ENCODE measurements around the gene CD2AP.

The CD2AP gene

GRCh38 chr6:47655719-47656595 lies 178.4 kb downstream of the CD2AP start:
- DNase-seq (ENCODE audit: low read depth): no peak
- TF ChIP-seq CTCF (conservative IDR thresholded peaks at IDR 0.05; ENCODE audit: low read depth, low read length): no peak
- no peak overlapping the region for H3K4me3 ChIP-seq (ENCODE audit: low read depth, low read length)

GRCh38 chr6:47661960-47662359 lies 184.4 kb downstream of the CD2AP start:
- no peak overlapping the region for H3K4me3 ChIP-seq (ENCODE audit: low read depth, low read length)
- no peak for TF ChIP-seq CTCF (conservative IDR thresholded peaks at IDR 0.05; ENCODE audit: low read depth, low read length)

GRCh38 chr6:47663462-47664216 lies 186.1 kb downstream of the CD2AP start:
- no peak overlapping the region for H3K4me3 ChIP-seq (ENCODE audit: low read depth, low read length)
- DNase-seq (ENCODE audit: low read depth): no peak
- no peak for TF ChIP-seq CTCF (conservative IDR thresholded peaks at IDR 0.05; ENCODE audit: low read depth, low read length)

More at GRCh38 chr6:47661960-47662359, 184.4 kb downstream of the CD2AP start:
- DNase-seq (ENCODE audit: low read depth): no peak

- TF ChIP-seq CTCF (conservative IDR thresholded peaks at IDR 0.05; ENCODE audit: low read depth, low read length): no peak
These were observed 187.5 kb downstream of the CD2AP start for GRCh38 chr6:47665112-47665511.

GRCh38 chr6:47669684-47670513 lies 192.3 kb downstream of the CD2AP start:
- DNase-seq (ENCODE audit: low read depth): peak; percentile 39
- no peak for TF ChIP-seq CTCF (conservative IDR thresholded peaks at IDR 0.05; ENCODE audit: low read depth, low read length)
- no peak overlapping the region for H3K4me3 ChIP-seq (ENCODE audit: low read depth, low read length)

More at GRCh38 chr6:47665112-47665511, 187.5 kb downstream of the CD2AP start:
- DNase-seq (ENCODE audit: low read depth): no peak
- no peak overlapping the region for H3K4me3 ChIP-seq (ENCODE audit: low read depth, low read length)

GRCh38 chr6:47670851-47671250 lies 193.3 kb downstream of the CD2AP start:
- no peak for TF ChIP-seq CTCF (conservative IDR thresholded peaks at IDR 0.05; ENCODE audit: low read depth, low read length)
- no peak for DNase-seq (ENCODE audit: low read depth)
- no peak overlapping the region for H3K4me3 ChIP-seq (ENCODE audit: low read depth, low read length)
